Liver (tissue), 9 donors: ENCODE measurements around the gene TRPM2. TPM values are rescaled to one million over a fixed set of nuclear protein-coding genes. Genes with fewer than 3 reads are reported as not detected.

ENCODE experiments used
- DNase-seq: peaks from one replicate; pipeline ENCODE4 v3.0.0-alpha.2; 2017; ENCODE audit warnings: low spot score
- H3K27ac ChIP-seq, 2 donors: one replicate each; pipeline ENCODE4 v1.7.0; 2013; ENCODE audit warnings: inconsistent platforms in 2 of 2, low read length in 2 of 2, control low read depth in 1 of 2, low read depth in 1 of 2, mild to moderate bottlenecking in 1 of 2
- H3K27me3 ChIP-seq, 4 donors: one replicate each; pipeline versions ENCODE4 v1.6.1 to v1.7.0; 2013; ENCODE audit warnings: low read length in 3 of 4, inconsistent platforms in 1 of 4, mild to moderate bottlenecking in 1 of 4, moderate library complexity in 1 of 4; ENCODE audit not compliant: control insufficient read depth in 4 of 4, insufficient read depth in 4 of 4
- H3K36me3 ChIP-seq, 4 donors: one replicate each; pipeline versions ENCODE4 v1.6.1 to v1.7.0; 2013; ENCODE audit warnings: low read length in 3 of 4, mild to moderate bottlenecking in 3 of 4, low read depth in 1 of 4, moderate library complexity in 1 of 4; ENCODE audit not compliant: control insufficient read depth in 4 of 4, insufficient read depth in 3 of 4
- H3K4me1 ChIP-seq, 4 donors: one replicate each; pipeline versions ENCODE4 v1.6.1 to v1.7.0; 2013; ENCODE audit warnings: low read length in 3 of 4, mild to moderate bottlenecking in 3 of 4, moderate library complexity in 1 of 4; ENCODE audit not compliant: control insufficient read depth in 4 of 4, insufficient read depth in 4 of 4
- H3K4me3 ChIP-seq, 3 donors: one replicate each; pipeline versions ENCODE4 v1.6.1 to v1.7.0; 2013; ENCODE audit warnings: low read length in 3 of 3, control low read depth in 1 of 3, low read depth in 1 of 3, mild to moderate bottlenecking in 1 of 3
- H3K9ac ChIP-seq, 2 donors: one replicate each; pipeline ENCODE4 v1.7.0; 2013; ENCODE audit warnings: low read length in 2 of 2, mild to moderate bottlenecking in 2 of 2, moderate library complexity in 2 of 2, control low read depth in 1 of 2, low read depth in 1 of 2
- H3K9me3 ChIP-seq, 4 donors: one replicate each; pipeline versions ENCODE4 v1.6.1 to v1.7.0; 2013; ENCODE audit warnings: low read length in 3 of 4; ENCODE audit not compliant: control insufficient read depth in 4 of 4
- ATF3 ChIP-seq: IDR thresholded peaks from 2 replicates; pipeline ENCODE4 v1.6.1; 2016; ENCODE audit warnings: antibody characterized with exemption
- CTCF ChIP-seq: fragments of 150-350 bp; IDR thresholded peaks from 2 replicates; pipeline ENCODE4 v1.5.1; 2017; ENCODE audit warnings: improper control_type of control experiment, low read depth, low read length; ENCODE audit not compliant: missing input control
- EGR1 ChIP-seq, 2 donors: IDR thresholded peaks; 2 replicates each; pipeline ENCODE4 v1.6.1; 2016 to 2018; ENCODE audit warnings: antibody characterized with exemption in 2 of 2, low read depth in 2 of 2
- FOXA1 ChIP-seq: IDR thresholded peaks from 2 replicates; pipeline ENCODE4 v1.6.1; 2016; ENCODE audit warnings: antibody characterized with exemption
- FOXA2 ChIP-seq: IDR thresholded peaks from 2 replicates; pipeline ENCODE4 v1.6.1; 2016; ENCODE audit warnings: antibody characterized with exemption
- GABPA ChIP-seq, 2 donors: IDR thresholded peaks in 1 of 2; conservative IDR thresholded peaks in 1 of 2; 2 replicates each; pipeline ENCODE4 v1.6.1; 2016; ENCODE audit warnings: antibody characterized with exemption in 2 of 2, mild to moderate bottlenecking in 1 of 2, moderate library complexity in 1 of 2
- HNF4A ChIP-seq, 2 donors: conservative IDR thresholded peaks; 2 replicates each; pipeline ENCODE4 v1.6.1; 2016; ENCODE audit warnings: antibody characterized with exemption in 2 of 2, mild to moderate bottlenecking in 2 of 2
- HNF4G ChIP-seq: IDR thresholded peaks from 2 replicates; pipeline ENCODE4 v1.6.1; 2016; ENCODE audit warnings: antibody characterized with exemption
- JUND ChIP-seq, 2 donors: IDR thresholded peaks; 2 replicates each; pipeline ENCODE4 v1.6.1; 2016; ENCODE audit warnings: antibody characterized with exemption in 2 of 2
- MAX ChIP-seq: IDR thresholded peaks from 2 replicates; pipeline ENCODE4 v1.6.1; 2016; ENCODE audit warnings: antibody characterized with exemption
- NR2F2 ChIP-seq: IDR thresholded peaks from 2 replicates; pipeline ENCODE4 v1.6.1; 2016; ENCODE audit warnings: antibody characterized with exemption
- RAD21 ChIP-seq, 2 donors: IDR thresholded peaks; 2 replicates each; pipeline ENCODE4 v1.6.1; 2016; ENCODE audit warnings: antibody characterized with exemption in 2 of 2, mild to moderate bottlenecking in 2 of 2
- REST ChIP-seq: IDR thresholded peaks from 2 replicates; pipeline ENCODE4 v1.6.1; 2016; ENCODE audit warnings: antibody characterized with exemption, mild to moderate bottlenecking
- RXRA ChIP-seq, 2 donors: IDR thresholded peaks; 2 replicates each; pipeline ENCODE4 v1.6.1; 2017 to 2018; ENCODE audit warnings: antibody characterized with exemption in 2 of 2, mild to moderate bottlenecking in 1 of 2
- SP1 ChIP-seq: IDR thresholded peaks from 2 replicates; pipeline ENCODE4 v1.6.1; 2018; ENCODE audit warnings: antibody characterized with exemption, mild to moderate bottlenecking
- TAF1 ChIP-seq: conservative IDR thresholded peaks from 2 replicates; pipeline ENCODE4 v1.6.1; 2016; ENCODE audit warnings: antibody characterized with exemption, mild to moderate bottlenecking
- YY1 ChIP-seq: IDR thresholded peaks from 2 replicates; pipeline ENCODE4 v1.6.1; 2016; ENCODE audit warnings: antibody characterized with exemption, mild to moderate bottlenecking
- ZBTB33 ChIP-seq: IDR thresholded peaks from 2 replicates; pipeline ENCODE4 v1.6.1; 2016; ENCODE audit warnings: antibody characterized with exemption
- WGBS: extraction: QIAGEN DNeasy Blood & Tissue Kit; methylation state at CpG from one replicate; pipeline ENCODE4 v1.1.7; 2013; 5-methylcytosine and 5-hydroxymethylcytosine counted together
- polyA plus RNA-seq, 2 donors: library from polyadenylated mRNA; stranded (reverse) in 1 of 2; unstranded in 1 of 2; fragments of 200-250 nt in 1 of 2; fragments of >200 nt in 1 of 2; fragmentation: Nextera tagmentation in 1 of 2; extraction: Ambion mirVana in 1 of 2; gene quantifications; one replicate each; pipeline versions ENCODE4 v1.2.1 to v1.2.3, GENCODE V29; 2013 to 2015
- total RNA-seq, 2 donors: library from RNA; depleted of rRNA; stranded (reverse); fragments of >200 nt; gene quantifications; one replicate each; pipeline ENCODE4 v1.2.3, GENCODE V29; 2014
- donor health status: healthy.
- donor health status: healthy.
- donor health status: healthy.
- donor health status: healthy.
- donor health status: healthy.

TRPM2 gene
- total and polyA plus RNA-seq, 4 donors, result 0.43 to 1.3 (median 0.63) TPM

GRCh38 chr21:44486302-44486701, 132.9 kb downstream of the TRPM2 start (continued):
- TF ChIP-seq REST, result no peak
- no peak for TF ChIP-seq FOXA1
- TF ChIP-seq YY1, result no peak

- Histone ChIP-seq H3K27me3 (no peaks in the 10 kb centered on the region), H3K27ac (no peak overlapping the region), H3K9me3 (peaks cover 0 to 3% (median 0%) of the 10 kb centered on the region in 4 donors), H3K9ac (no peak overlapping the region), H3K4me3 (no peak overlapping the region), H3K36me3 (peaks cover 1 to 8% (median 2%) of the 10 kb centered on the region in 4 donors), H3K4me1 (peaks cover 0 to 18% (median 11%) of the 10 kb centered on the region in 4 donors)
- no peak for DNase-seq
- WGBS, result 49% methylated on average over 4 of the region's 4 CpGs
- TF ChIP-seq CTCF (peak; percentile 51), RAD21 (IDR thresholded peaks at IDR 0.05) (peak; percentile 50 to 72), HNF4A (conservative IDR thresholded peaks at IDR 0.05) (no peak)
Measured at GRCh38 chr21:44487831-44488230, 134.4 kb downstream of the TRPM2 start.

GRCh38 chr21:44489962-44490361, 136.5 kb downstream of the TRPM2 start:
- H3K4me1 ChIP-seq, result peaks cover 0 to 16% (median 10%) of the 10 kb centered on the region in 4 donors
- TF ChIP-seq HNF4A (conservative IDR thresholded peaks at IDR 0.05) (no peak), GABPA (IDR thresholded peaks at IDR 0.05 in 1 of 2, conservative IDR thresholded peaks at IDR 0.05 in 1 of 2) (no peak), JUND (IDR thresholded peaks at IDR 0.05) (no peak), SP1 (no peak), FOXA1 (no peak), RXRA (IDR thresholded peaks at IDR 0.05) (no peak), FOXA2 (no peak), TAF1 (no peak), YY1 (no peak), EGR1 (IDR thresholded peaks at IDR 0.05; ENCODE audit: low read depth in 2 of 2) (no peak), NR2F2 (no peak), ZBTB33 (no peak), CTCF (no peak), MAX (no peak), HNF4G (no peak), ATF3 (no peak), RAD21 (IDR thresholded peaks at IDR 0.05) (no peak)
- H3K27ac ChIP-seq, result no peak overlapping the region
- H3K27me3 ChIP-seq, result no peaks in the 10 kb centered on the region
- H3K9me3 ChIP-seq, result peaks cover 0 to 3% (median 2%) of the 10 kb centered on the region in 4 donors
- H3K4me3 ChIP-seq, result no peak overlapping the region
- no peak overlapping the region for H3K9ac ChIP-seq
- H3K36me3 ChIP-seq, result peaks cover 1 to 8% (median 3%) of the 10 kb centered on the region in 4 donors
- WGBS, result 50% methylated on average over 7 of the region's 7 CpGs
- DNase-seq, result no peak
